HT-29 (cell line): ENCODE results near the gene RNF123. TPM values are rescaled to one million over a fixed set of nuclear protein-coding genes. Genes with fewer than 3 reads are reported as not detected.

Experiments used
- DNase-seq: peaks from one replicate; pipeline ENCODE4 v3.0.0-alpha.2; 2015; ENCODE audit warnings: low spot score
- total RNA-seq: library from RNA; depleted of rRNA; stranded (reverse); fragments of >200 nt; shearing (Covaris generic); gene quantifications from 2 replicates; pipeline ENCODE4 v1.2.3, GENCODE V29; 2014

The RNF123 gene
- total RNA-seq, 1 experiment from 2014 or later, result 24.3 TPM

GRCh38 chr3:49717959-49718857 lies 28.9 kb downstream of the RNF123 start:
- no peak for DNase-seq

GRCh38 chr3:49718858-49719213 lies 29.5 kb downstream of the RNF123 start:
- no peak for DNase-seq

- peak; percentile 84 for DNase-seq
Measured at GRCh38 chr3:49719214-49719884, 30.0 kb downstream of the RNF123 start, which contains the start of gene AMIGO3. Gene AMIGO3, minus strand, starts transcription at chr3:49719684. Its CDS starts 219 bp downstream, at chr3:49719465.

- DNase-seq, result no peak
Measured at GRCh38 chr3:49720855-49721595, 31.7 kb downstream of the RNF123 start.

GRCh38 chr3:49721596-49721895 lies 32.2 kb downstream of the RNF123 start:
- no peak for DNase-seq

GRCh38 chr3:49721896-49722781 lies 32.8 kb downstream of the RNF123 start:
- no peak for DNase-seq

GRCh38 chr3:49722896-49723295 lies 33.5 kb downstream of the RNF123 start:
- DNase-seq, result no peak

- DNase-seq, result peak; percentile 54
Measured at GRCh38 chr3:49723296-49723627, 33.9 kb downstream of the RNF123 start.

GRCh38 chr3:49723628-49724551 lies 34.5 kb downstream of the RNF123 start, which contains the start of gene GMPPB:
Gene GMPPB, minus strand, starts transcription at chr3:49723951. Its CDS starts 225 bp downstream, at chr3:49723726.
- peak; percentile 95 for DNase-seq

- no peak for DNase-seq
Measured at GRCh38 chr3:49724586-49724985, 35.2 kb downstream of the RNF123 start.

GRCh38 chr3:49725906-49726681 lies 36.7 kb downstream of the RNF123 start:
- no peak for DNase-seq

GRCh38 chr3:49727154-49727923 lies 38.0 kb downstream of the RNF123 start:
- no peak for DNase-seq

- DNase-seq, result no peak
Measured at GRCh38 chr3:49727924-49728361, 38.6 kb downstream of the RNF123 start.

- no peak for DNase-seq
Measured at GRCh38 chr3:49729966-49730609, 40.7 kb downstream of the RNF123 start.

GRCh38 chr3:49732597-49732996 lies 43.2 kb downstream of the RNF123 start:
- DNase-seq, result no peak

GRCh38 chr3:49733551-49733950 lies 44.2 kb downstream of the RNF123 start:
- no peak for DNase-seq

- no peak for DNase-seq
Measured at GRCh38 chr3:49734752-49735151, 45.4 kb downstream of the RNF123 start.
